Activated CD4-positive, alpha-beta T cell treated with anti-CD3 and anti-CD28 coated beads, Interleukin-2, amount 50 U/mL, for 4 hours (primary cell): ENCODE results near the gene UAP1.
A peak's percentile ranks its signal among the peaks of the same experiment; 100 is the strongest.

ENCODE experiments used
- DNase-seq, 2 experiments: peaks; one replicate each; pipeline ENCODE4 v3.0.0-alpha.2; 2020

The UAP1 gene

GRCh38 chr1:162561616-162562469 lies at the start of gene UAP1:
TSS of gene UAP1 (plus strand) at chr1:162561722. CDS start at chr1:162566069, 4,347 bp downstream.
- DNase-seq = peak in 1 of 2 experiments; percentile 9

GRCh38 chr1:162527314-162527713 lies 34.2 kb upstream of the UAP1 start:
- DNase-seq = no peak

- DNase-seq = no peak
Observed at GRCh38 chr1:162530307-162530987, 31.1 kb upstream of the UAP1 start.

- no peak for DNase-seq
Observed at GRCh38 chr1:162530988-162531319, 30.6 kb upstream of the UAP1 start.

GRCh38 chr1:162535501-162535900 lies 26.0 kb upstream of the UAP1 start:
- no peak for DNase-seq

- DNase-seq = no peak
Observed at GRCh38 chr1:162536511-162536910, 25.0 kb upstream of the UAP1 start.

GRCh38 chr1:162537216-162537615 lies 24.3 kb upstream of the UAP1 start:
- no peak for DNase-seq

- DNase-seq = no peak
Observed at GRCh38 chr1:162538815-162539431, 22.6 kb upstream of the UAP1 start.

GRCh38 chr1:162541619-162542141 lies 19.8 kb upstream of the UAP1 start:
- no peak for DNase-seq

GRCh38 chr1:162543228-162543627 lies 18.3 kb upstream of the UAP1 start:
- DNase-seq = no peak

GRCh38 chr1:162548170-162548569 lies 13.4 kb upstream of the UAP1 start:
- no peak for DNase-seq

GRCh38 chr1:162549001-162549400 lies 12.5 kb upstream of the UAP1 start:
- no peak for DNase-seq

- DNase-seq = no peak
Observed at GRCh38 chr1:162550925-162551324, 10.6 kb upstream of the UAP1 start.

GRCh38 chr1:162551969-162552683 lies 9.4 kb upstream of the UAP1 start:
- no peak for DNase-seq

GRCh38 chr1:162552684-162553252 lies 8.8 kb upstream of the UAP1 start:
- DNase-seq = no peak

GRCh38 chr1:162554258-162554657 lies 7.3 kb upstream of the UAP1 start:
- DNase-seq = no peak

- DNase-seq = no peak
Observed at GRCh38 chr1:162557536-162557935, 4.0 kb upstream of the UAP1 start.

GRCh38 chr1:162560303-162561036 lies 1.1 kb upstream of the UAP1 start:
- DNase-seq = no peak

GRCh38 chr1:162561037-162561615 lies 396 bp upstream of the UAP1 start:
- peak; percentile 98 for DNase-seq

- no peak for DNase-seq
Observed at GRCh38 chr1:162562470-162562828, 927 bp downstream of the UAP1 start.

GRCh38 chr1:162564762-162565218 lies 3.3 kb downstream of the UAP1 start:
- DNase-seq = no peak

- no peak for DNase-seq
Observed at GRCh38 chr1:162565460-162565859, 3.9 kb downstream of the UAP1 start.
